GM18867 (cell line): Measurements from ENCODE around the gene KLHL12.
"Not testable (repeated sequence)": the region's sequence is repeated elsewhere in the genome, so short reads cannot be mapped to it uniquely, and the experiment has no call there.

Experiments
- ATAC-seq: cut with Tn5 transposase; IDR thresholded peaks from one replicate; pipeline ENCODE4 v1.9.1; 2021; ENCODE audit warnings: mild to moderate bottlenecking, moderate library complexity; ENCODE audit not compliant: unreplicated experiment

Gene KLHL12

GRCh38 chr1:202952099-202952498 is 25.1 kb upstream of the KLHL12 start:
- ATAC-seq = no peak

- ATAC-seq = no peak
Measured at GRCh38 chr1:202951437-202951836, 24.4 kb upstream of the KLHL12 start.

GRCh38 chr1:202945483-202945882 is 18.4 kb upstream of the KLHL12 start:
- no peak for ATAC-seq

GRCh38 chr1:202944438-202944921 is 17.4 kb upstream of the KLHL12 start:
- no peak for ATAC-seq

- ATAC-seq = no peak
Measured at GRCh38 chr1:202942426-202942825, 15.4 kb upstream of the KLHL12 start.

GRCh38 chr1:202941372-202941771 is 14.3 kb upstream of the KLHL12 start:
- no peak for ATAC-seq

- no peak for ATAC-seq
Measured at GRCh38 chr1:202940561-202940960, 13.5 kb upstream of the KLHL12 start.

GRCh38 chr1:202938287-202938925 is 11.4 kb upstream of the KLHL12 start:
- no peak for ATAC-seq

- not testable (repeated sequence) for ATAC-seq
Measured at GRCh38 chr1:202936409-202936808, 9.4 kb upstream of the KLHL12 start.

GRCh38 chr1:202935844-202936243 is 8.8 kb upstream of the KLHL12 start:
- ATAC-seq = no peak

- ATAC-seq = no peak
Measured at GRCh38 chr1:202934755-202935154, 7.7 kb upstream of the KLHL12 start.

- no peak for ATAC-seq
Measured at GRCh38 chr1:202932476-202932875, 5.4 kb upstream of the KLHL12 start.

- no peak for ATAC-seq
Measured at GRCh38 chr1:202923533-202923932, 3.5 kb downstream of the KLHL12 start.

- ATAC-seq = no peak
Measured at GRCh38 chr1:202919615-202920014, 7.4 kb downstream of the KLHL12 start.

GRCh38 chr1:202915146-202915545 is 11.9 kb downstream of the KLHL12 start:
- no peak for ATAC-seq

GRCh38 chr1:202912476-202912875 is 14.6 kb downstream of the KLHL12 start:
- ATAC-seq = not testable (repeated sequence)

- no peak for ATAC-seq
Measured at GRCh38 chr1:202909494-202909893, 17.5 kb downstream of the KLHL12 start.

- no peak for ATAC-seq
Measured at GRCh38 chr1:202908998-202909397, 18.0 kb downstream of the KLHL12 start.

- no peak for ATAC-seq
Measured at GRCh38 chr1:202905331-202905730, 21.7 kb downstream of the KLHL12 start.

- not testable (repeated sequence) for ATAC-seq
Measured at GRCh38 chr1:202903808-202904207, 23.2 kb downstream of the KLHL12 start.

GRCh38 chr1:202901555-202901954 is 25.5 kb downstream of the KLHL12 start:
- ATAC-seq = no peak

- ATAC-seq = no peak
Measured at GRCh38 chr1:202892501-202892900, 34.5 kb downstream of the KLHL12 start.

GRCh38 chr1:202890392-202890791 is 36.6 kb downstream of the KLHL12 start:
- no peak for ATAC-seq
